Measurements from ENCODE around the gene ADAMTS2.
"Not testable (repeated sequence)": the region's sequence is repeated elsewhere in the genome, so short reads cannot be mapped to it uniquely, and the experiment has no call there.

ADAMTS2 gene

GRCh38 chr5:179118756-179119414 is 226.4 kb downstream of the ADAMTS2 start:
- intact Hi-C loops (cut with DNase I) = no loop called here
- peak in 2 of 10 donors; percentile 24 to 47 for DNase-seq

- intact Hi-C loops (cut with DNase I) = no loop called here
- no peak for DNase-seq
Measured at GRCh38 chr5:179118338-179118737, 226.9 kb downstream of the ADAMTS2 start.

- intact Hi-C loops (cut with DNase I) = no loop called here
Measured at GRCh38 chr5:179115845-179116524, 229.3 kb downstream of the ADAMTS2 start.

GRCh38 chr5:179115307-179115706 is 230.0 kb downstream of the ADAMTS2 start:
- intact Hi-C loops (cut with DNase I) = no loop called here
- peak in 1 of 10 donors; percentile 38 for DNase-seq

More at GRCh38 chr5:179115845-179116524, 229.3 kb downstream of the ADAMTS2 start:
- peak in 2 of 10 donors; percentile 32 to 46 for DNase-seq

GRCh38 chr5:179114756-179115155 is 230.5 kb downstream of the ADAMTS2 start:
- intact Hi-C loops (cut with DNase I) = no loop called here
- DNase-seq = peak in 1 of 10 donors; percentile 29

- peak in 2 of 10 donors; percentile 25 to 51 for DNase-seq
- intact Hi-C loops (cut with DNase I) = no loop called here
Measured at GRCh38 chr5:179113945-179114641, 231.2 kb downstream of the ADAMTS2 start.

- peak in 1 of 10 donors; percentile 54 for DNase-seq
- intact Hi-C loops (cut with DNase I) = no loop called here
Measured at GRCh38 chr5:179113143-179113530, 232.1 kb downstream of the ADAMTS2 start.

- DNase-seq = peak in 2 of 10 donors; percentile 21 to 38
- intact Hi-C loops (cut with DNase I) = no loop called here
Measured at GRCh38 chr5:179112469-179113142, 232.7 kb downstream of the ADAMTS2 start.

- intact Hi-C loops (cut with DNase I) = no loop called here
- peak in 2 of 10 donors; percentile 24 to 45 for DNase-seq
Measured at GRCh38 chr5:179111267-179112207, 233.7 kb downstream of the ADAMTS2 start.

- intact Hi-C loops (cut with DNase I) = no loop called here
- peak in 1 of 10 donors; percentile 62 for DNase-seq
Measured at GRCh38 chr5:179110528-179110927, 234.7 kb downstream of the ADAMTS2 start.

GRCh38 chr5:179101282-179101681 is 244.0 kb downstream of the ADAMTS2 start:
- intact Hi-C loops (cut with DNase I) = not testable (repeated sequence)
- DNase-seq = peak in 1 of 10 donors; percentile 55

- DNase-seq = no peak
- intact Hi-C loops (cut with DNase I) = no loop called here
Measured at GRCh38 chr5:179089502-179089901, 255.8 kb downstream of the ADAMTS2 start.

- DNase-seq = no peak
- intact Hi-C loops (cut with DNase I) = no loop called here
Measured at GRCh38 chr5:179080724-179081123, 264.5 kb downstream of the ADAMTS2 start.

- no peak for DNase-seq
- intact Hi-C loops (cut with DNase I) = no loop called here
Measured at GRCh38 chr5:179079165-179079987, 265.9 kb downstream of the ADAMTS2 start.

GRCh38 chr5:179065703-179066102 is 279.6 kb downstream of the ADAMTS2 start:
- DNase-seq = no peak
- intact Hi-C loops (cut with DNase I) = no loop called here

GRCh38 chr5:179061025-179061424 is 284.2 kb downstream of the ADAMTS2 start:
- intact Hi-C loops (cut with DNase I) = loop anchor here (2.0 kb wide), 1 partner anchor 330 kb away; the partner anchor contains the start of gene ZNF354A
- no peak for DNase-seq

Measured in posterior cingulate gyrus (tissue), 11 donors.